HUES6 (cell line): ENCODE measurements around the gene SLX4IP.

Source experiments
- H3K27ac ChIP-seq: 2 replicates; pipeline ENCODE4 v1.7.0; 2013; ENCODE audit warnings: low read depth, mild to moderate bottlenecking, low read length, inconsistent platforms
- H3K27me3 ChIP-seq: 2 replicates; pipeline ENCODE4 v1.6.1; 2013; ENCODE audit warnings: low read length; ENCODE audit not compliant: control insufficient read depth, insufficient read depth
- H3K36me3 ChIP-seq: 2 replicates; pipeline ENCODE4 v1.6.1; 2013; ENCODE audit warnings: low read length; ENCODE audit not compliant: control insufficient read depth, insufficient read depth
- H3K4me1 ChIP-seq: 2 replicates; pipeline ENCODE4 v1.6.1; 2013; ENCODE audit warnings: low read length; ENCODE audit not compliant: control insufficient read depth, insufficient read depth
- H3K4me3 ChIP-seq: 2 replicates; pipeline ENCODE4 v1.5.1; 2013; ENCODE audit warnings: low read depth, low read length
- H3K9ac ChIP-seq: one replicate; pipeline ENCODE4 v1.6.1; 2013; ENCODE audit warnings: mild to moderate bottlenecking, low read length
- H3K9me3 ChIP-seq: 2 replicates; pipeline ENCODE4 v1.6.1; 2013; ENCODE audit warnings: low read depth, low read length; ENCODE audit not compliant: control insufficient read depth, insufficient read depth

The SLX4IP gene

DNA sequence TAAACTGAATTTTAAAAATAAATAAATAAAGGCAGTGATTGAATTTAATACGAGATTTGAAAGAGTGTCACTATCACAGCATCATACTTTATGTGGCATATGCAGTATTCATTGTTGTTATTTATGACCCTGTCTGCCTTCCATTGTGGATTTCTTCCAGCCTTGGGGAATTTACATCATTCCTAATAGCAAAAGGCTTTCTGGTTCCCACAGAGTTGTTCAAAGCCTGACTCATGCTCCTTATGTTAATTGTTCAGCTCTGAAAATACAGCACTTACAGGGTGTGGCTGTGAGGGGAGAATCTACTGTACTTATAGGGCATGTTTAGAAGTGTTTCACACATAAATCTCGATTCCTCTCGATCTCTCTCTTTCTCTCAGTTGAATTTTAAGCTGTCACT, 184.3 kb downstream of the SLX4IP start:
- Histone ChIP-seq H3K36me3 (no peaks in the 10 kb centered on the region), H3K9ac (peak overlapping the region; percentile 43), H3K4me1 (peaks cover 24% of the 10 kb centered on the region), H3K4me3 (peak overlapping the region; percentile 26; the same call in 1 of the 2 replicates), H3K27ac (peak overlapping the region; percentile 29; the same call in 1 of the 2 replicates), H3K9me3 (no peaks in the 10 kb centered on the region), H3K27me3 (no peaks in the 10 kb centered on the region)

DNA sequence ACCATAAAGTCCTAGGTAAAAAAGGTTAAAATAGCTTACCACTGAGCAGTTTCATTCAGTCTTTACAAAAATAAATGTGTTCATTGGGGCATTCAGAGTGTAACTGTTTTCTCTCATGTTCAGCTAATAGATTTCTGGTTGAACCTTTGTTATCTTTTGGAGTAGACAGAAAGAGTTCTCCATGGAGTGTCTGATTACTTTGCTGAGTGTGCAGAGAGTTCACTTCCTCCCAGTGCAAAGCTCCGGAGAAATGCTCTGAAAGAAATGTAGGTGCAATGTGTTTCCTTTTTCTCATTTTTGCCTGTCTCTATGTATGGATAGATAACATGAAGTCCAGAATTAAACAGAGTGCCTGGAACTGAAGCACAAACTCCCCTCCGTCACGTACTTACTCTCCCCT, 186.0 kb downstream of the SLX4IP start:
- no peaks in the 10 kb centered on the region for H3K9me3 ChIP-seq
- no peaks in the 10 kb centered on the region for H3K36me3 ChIP-seq
- H3K4me3 ChIP-seq: no peak overlapping the region
- H3K27ac ChIP-seq: no peak overlapping the region
- no peak overlapping the region for H3K9ac ChIP-seq
- H3K4me1 ChIP-seq: peaks cover 24% of the 10 kb centered on the region
- no peaks in the 10 kb centered on the region for H3K27me3 ChIP-seq

GRCh38 chr20:10622657-10623418, 187.7 kb downstream of the SLX4IP start:
- no peak overlapping the region for H3K9ac ChIP-seq
- H3K27ac ChIP-seq: no peak overlapping the region
- peaks cover 27% of the 10 kb centered on the region for H3K4me1 ChIP-seq
- no peak overlapping the region for H3K4me3 ChIP-seq
- no peaks in the 10 kb centered on the region for H3K9me3 ChIP-seq
- H3K27me3 ChIP-seq: no peaks in the 10 kb centered on the region
- H3K36me3 ChIP-seq: no peaks in the 10 kb centered on the region

DNA sequence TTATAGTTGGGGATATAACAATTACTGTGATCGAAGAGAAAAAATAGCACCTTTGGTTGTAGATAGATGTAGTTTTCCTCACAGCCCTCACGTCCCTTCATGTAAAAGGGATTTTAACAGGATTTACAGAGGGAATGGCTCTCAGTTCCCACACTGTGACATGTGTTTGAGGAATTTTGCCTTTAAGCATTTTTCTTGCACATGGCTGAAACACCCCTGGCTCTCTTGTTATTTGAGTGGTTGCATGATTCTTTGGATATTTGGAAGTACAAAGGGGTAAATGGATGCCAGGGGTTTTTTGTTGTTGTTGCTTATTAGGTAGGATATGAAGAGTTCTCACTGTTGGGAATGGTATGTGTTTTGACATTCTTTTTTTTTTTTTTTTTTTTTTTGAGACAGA, 190.5 kb downstream of the SLX4IP start:
- Histone ChIP-seq H3K27ac (no peak overlapping the region), H3K9me3 (no peaks in the 10 kb centered on the region), H3K9ac (no peak overlapping the region), H3K4me3 (no peak overlapping the region), H3K36me3 (no peaks in the 10 kb centered on the region), H3K27me3 (no peaks in the 10 kb centered on the region), H3K4me1 (peaks cover 19% of the 10 kb centered on the region)

- Histone ChIP-seq H3K9me3 (no peaks in the 10 kb centered on the region), H3K4me1 (peaks cover 29% of the 10 kb centered on the region), H3K27me3 (no peaks in the 10 kb centered on the region), H3K36me3 (no peaks in the 10 kb centered on the region), H3K27ac (no peak overlapping the region), H3K4me3 (no peak overlapping the region), H3K9ac (no peak overlapping the region)
Observed at GRCh38 chr20:10626896-10627295, 191.8 kb downstream of the SLX4IP start.

- no peak overlapping the region for H3K9ac ChIP-seq
- H3K4me3 ChIP-seq: no peak overlapping the region
- H3K4me1 ChIP-seq: peaks cover 60% of the 10 kb centered on the region
- no peaks in the 10 kb centered on the region for H3K36me3 ChIP-seq
- H3K27ac ChIP-seq: no peak overlapping the region
- no peaks in the 10 kb centered on the region for H3K27me3 ChIP-seq
- H3K9me3 ChIP-seq: no peaks in the 10 kb centered on the region
Observed at GRCh38 chr20:10629946-10630650, 195.0 kb downstream of the SLX4IP start.

GRCh38 chr20:10631126-10631525, 196.0 kb downstream of the SLX4IP start:
- H3K4me3 ChIP-seq: no peak overlapping the region
- H3K4me1 ChIP-seq: peaks cover 63% of the 10 kb centered on the region
- no peaks in the 10 kb centered on the region for H3K9me3 ChIP-seq
- no peak overlapping the region for H3K9ac ChIP-seq
- H3K36me3 ChIP-seq: no peaks in the 10 kb centered on the region
- no peak overlapping the region for H3K27ac ChIP-seq
- no peaks in the 10 kb centered on the region for H3K27me3 ChIP-seq

DNA sequence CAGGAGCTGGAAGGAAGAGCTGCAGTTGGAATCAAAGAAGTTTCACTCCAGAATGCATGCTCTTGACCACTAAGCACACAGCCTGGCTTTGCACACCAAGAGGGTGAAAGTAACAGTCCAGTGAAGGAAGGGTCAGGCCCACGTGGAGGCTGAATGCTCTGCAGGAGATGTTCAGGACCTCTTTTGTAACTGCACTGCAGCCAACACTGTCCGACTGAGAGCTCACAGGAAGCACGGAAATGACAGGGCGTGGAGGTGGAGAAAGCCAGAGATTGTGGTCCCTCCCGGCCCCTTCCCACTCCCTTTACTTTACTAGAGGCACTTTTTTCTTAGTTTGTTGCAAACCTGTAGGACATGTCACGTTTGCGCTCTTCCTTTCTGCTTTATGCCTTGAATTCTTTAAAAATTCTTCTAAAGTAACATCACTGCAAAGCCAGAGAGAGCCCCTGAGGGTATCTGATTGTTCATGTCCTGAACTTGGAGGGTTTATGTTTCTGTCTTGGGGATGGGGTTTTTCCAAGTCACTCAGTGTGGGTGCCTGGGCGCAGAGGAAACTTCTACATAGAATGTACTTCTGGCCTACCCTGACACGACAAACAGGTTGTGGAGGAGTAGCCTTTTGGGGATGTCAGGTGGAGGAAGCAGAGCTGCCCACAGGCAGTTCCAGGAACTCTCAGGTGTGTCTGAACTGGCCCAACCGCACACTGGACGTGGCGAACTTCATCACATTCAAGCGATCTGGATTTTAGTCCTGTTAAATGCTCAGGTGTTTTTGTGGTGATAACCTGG, 197.8 kb downstream of the SLX4IP start:
- Histone ChIP-seq H3K27ac (no peak overlapping the region), H3K27me3 (no peaks in the 10 kb centered on the region), H3K9me3 (no peaks in the 10 kb centered on the region), H3K9ac (no peak overlapping the region), H3K4me3 (no peak overlapping the region), H3K36me3 (0 out of 2 replicates have a peak, but pooled peaks cover under 1% of the 10 kb centered on the region), H3K4me1 (peaks cover 72% of the 10 kb centered on the region)

- Histone ChIP-seq H3K36me3 (peaks cover 5% of the 10 kb centered on the region; the same call in 1 of the 2 replicates), H3K9me3 (no peaks in the 10 kb centered on the region), H3K27ac (no peak overlapping the region), H3K4me3 (no peak overlapping the region), H3K27me3 (no peaks in the 10 kb centered on the region), H3K9ac (no peak overlapping the region), H3K4me1 (peaks cover 80% of the 10 kb centered on the region)
Observed at GRCh38 chr20:10633718-10634117, 198.6 kb downstream of the SLX4IP start.

DNA sequence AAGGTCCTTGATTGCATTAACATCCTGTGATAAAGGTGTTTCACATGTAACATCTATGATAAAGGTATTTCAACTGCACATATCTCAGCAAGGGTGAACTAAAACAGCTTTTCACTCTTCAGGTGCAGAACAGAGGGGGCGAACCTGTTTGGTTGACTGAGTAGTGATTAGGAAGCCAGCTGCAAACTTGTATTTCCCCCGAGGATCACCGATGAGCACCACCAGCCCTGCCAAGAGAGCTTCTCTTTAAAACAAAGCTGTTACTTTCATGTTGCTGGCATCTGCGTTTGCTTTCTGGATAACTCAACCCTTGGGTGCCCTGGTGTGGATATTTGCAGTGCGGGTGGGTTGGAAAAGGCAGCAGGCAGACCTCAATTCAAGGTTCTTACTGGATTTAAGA, 199.1 kb downstream of the SLX4IP start:
- Histone ChIP-seq H3K9ac (no peak overlapping the region), H3K27ac (no peak overlapping the region), H3K9me3 (no peaks in the 10 kb centered on the region), H3K27me3 (no peaks in the 10 kb centered on the region), H3K4me3 (no peak overlapping the region), H3K4me1 (peaks cover 83% of the 10 kb centered on the region), H3K36me3 (peaks cover 9% of the 10 kb centered on the region)
